Effector memory CD8-positive, alpha-beta T cell (primary cell): ENCODE measurements around the gene DUSP28.

Experiments
- ATAC-seq: fragments of 150-1000 bp; cut with Tn5 transposase; replicated peaks from 2 replicates; pipeline ENCODE4 v1.10.0; 2021; ENCODE audit warnings: mild to moderate bottlenecking, moderate library complexity
- DNase-seq, 3 experiments: peaks; one replicate each; pipeline ENCODE4 v3.0.0; 2021
- H3K27ac Mint-ChIP-seq, 2 donors: one replicate each; pipeline ENCODE4 v1.8.0; 2022; ENCODE audit warnings: mild to moderate bottlenecking in 2 of 2, mixed read lengths in 2 of 2, moderate library complexity in 2 of 2
- H3K27me3 Mint-ChIP-seq, 2 donors: one replicate each; pipeline ENCODE4 v1.8.0; 2022; ENCODE audit warnings: mixed read lengths in 2 of 2
- H3K36me3 Mint-ChIP-seq: one replicate; pipeline ENCODE4 v1.8.0; 2022; ENCODE audit warnings: mild to moderate bottlenecking, moderate library complexity, mixed read lengths; ENCODE audit not compliant: insufficient read depth
- H3K4me1 Mint-ChIP-seq, 2 donors: one replicate each; pipeline ENCODE4 v1.8.0; 2022; ENCODE audit warnings: low read depth in 2 of 2, mixed read lengths in 2 of 2
- H3K4me3 Mint-ChIP-seq, 2 donors: one replicate each; pipeline ENCODE4 v1.8.0; 2022; ENCODE audit warnings: mild to moderate bottlenecking in 2 of 2, mixed read lengths in 2 of 2, moderate library complexity in 2 of 2
- H3K9me3 Mint-ChIP-seq, 2 donors: one replicate each; pipeline ENCODE4 v1.8.0; 2022; ENCODE audit warnings: mixed read lengths in 2 of 2

Gene DUSP28

DNA sequence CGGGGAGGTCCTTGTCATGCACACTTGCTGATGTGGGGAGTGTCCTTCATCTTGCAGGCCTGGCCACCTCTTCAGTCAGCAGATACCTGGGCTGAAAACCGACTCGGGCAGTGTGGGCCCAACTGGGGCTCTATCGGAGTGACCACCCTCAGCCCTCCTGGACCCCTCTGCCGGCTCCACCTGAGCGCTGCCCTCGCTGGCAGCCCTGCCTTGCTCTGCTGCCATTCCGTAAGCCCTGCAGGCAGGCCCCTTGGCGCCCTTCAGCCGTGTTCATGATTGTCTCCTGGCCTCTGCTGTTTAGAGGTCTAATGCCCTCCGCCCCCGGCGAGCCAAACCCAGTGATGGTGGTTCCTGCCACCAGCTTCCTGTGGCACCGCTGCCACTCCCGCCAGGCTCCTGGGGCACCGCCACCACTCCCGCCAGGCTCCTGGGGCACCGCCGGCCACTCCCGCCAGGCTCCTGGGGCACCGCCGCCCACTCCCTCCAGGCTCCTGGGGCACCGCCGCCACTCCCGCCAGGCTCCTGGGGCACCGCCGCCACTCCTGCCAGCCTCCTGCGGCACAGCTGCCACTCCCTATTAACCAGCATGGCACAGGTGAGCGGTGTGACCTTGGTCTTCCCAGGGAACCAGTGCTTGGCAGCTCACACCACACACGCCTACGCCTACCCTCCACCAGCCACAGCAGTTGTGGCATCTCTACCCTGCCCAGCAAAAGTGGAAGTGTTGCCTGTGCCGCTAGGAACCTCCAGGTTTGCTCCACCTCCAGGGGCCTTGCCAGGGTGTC, 42.3 kb downstream of the DUSP28 start:
- no peaks in the 10 kb centered on the region for H3K9me3 Mint-ChIP-seq
- H3K4me3 Mint-ChIP-seq = no peak overlapping the region

DNA sequence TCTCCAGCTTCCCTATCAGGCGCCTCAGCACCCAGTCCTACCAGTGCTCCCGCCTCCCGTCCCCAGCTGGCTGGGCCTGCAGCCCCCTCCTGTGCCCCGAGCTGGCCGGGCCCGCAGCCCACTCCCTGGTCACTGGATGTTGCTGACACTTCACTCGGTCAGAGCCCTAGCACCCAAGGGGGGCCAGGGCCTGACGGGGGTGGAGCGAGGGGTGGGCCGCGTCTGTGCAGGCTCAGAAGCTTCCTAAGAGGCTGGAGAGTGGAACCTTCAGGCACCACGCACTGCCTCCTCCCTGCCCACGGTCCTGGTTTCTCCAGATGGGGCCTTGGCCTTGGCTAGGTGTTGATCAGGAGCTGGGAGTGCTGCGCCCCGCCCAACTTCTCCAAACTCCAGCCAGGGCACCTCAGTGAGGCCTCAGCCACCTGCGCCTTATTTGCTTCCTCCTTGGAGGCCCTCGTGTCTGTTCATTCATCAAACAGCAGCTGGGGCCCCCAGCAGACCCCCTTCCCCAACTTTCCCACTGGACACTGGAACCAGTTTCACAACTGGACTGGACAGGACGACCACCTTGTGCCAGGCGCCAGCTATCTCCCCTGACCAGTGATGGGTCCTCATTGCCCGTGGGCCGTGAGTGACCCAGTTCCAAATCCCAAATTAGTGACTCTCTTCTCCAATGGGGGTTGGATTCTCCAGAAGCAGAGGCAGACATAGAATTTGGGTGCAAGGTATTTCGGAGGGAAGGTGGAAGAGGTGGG, 43.1 kb downstream of the DUSP28 start:
- H3K36me3 Mint-ChIP-seq = peaks cover 10% of the 10 kb centered on the region
- no peaks in the 10 kb centered on the region for H3K9me3 Mint-ChIP-seq
- H3K27ac Mint-ChIP-seq = peak overlapping the region in 1 of 2 donors; percentile 55
- H3K4me3 Mint-ChIP-seq = no peak overlapping the region
- no peak for DNase-seq
- ATAC-seq = no peak
- H3K27me3 Mint-ChIP-seq = no peaks in the 10 kb centered on the region
- peaks cover 1 to 8% of the 10 kb centered on the region in 2 donors for H3K4me1 Mint-ChIP-seq

More for the DNA sequence above, 42.3 kb downstream of the DUSP28 start:
- Mint-ChIP-seq H3K36me3 (peaks cover 10% of the 10 kb centered on the region), H3K27ac (peak overlapping the region in 1 of 2 donors; percentile 57), H3K27me3 (no peaks in the 10 kb centered on the region), H3K4me1 (peaks cover under 1 to 1% of the 10 kb centered on the region in 2 donors)
- ATAC-seq = no peak
- no peak for DNase-seq

- no peak overlapping the region for H3K4me3 Mint-ChIP-seq
- peak overlapping the region in 1 of 2 donors; percentile 56 for H3K27ac Mint-ChIP-seq
- DNase-seq (no peak), ATAC-seq (no peak)
- H3K9me3 Mint-ChIP-seq = no peaks in the 10 kb centered on the region
- peaks cover 1 to 8% of the 10 kb centered on the region in 2 donors for H3K4me1 Mint-ChIP-seq
- H3K36me3 Mint-ChIP-seq = peaks cover 10% of the 10 kb centered on the region
- no peaks in the 10 kb centered on the region for H3K27me3 Mint-ChIP-seq
Measured at GRCh38 chr2:240603846-240604245, 43.7 kb downstream of the DUSP28 start.

- H3K9me3 Mint-ChIP-seq = no peaks in the 10 kb centered on the region
- H3K4me3 Mint-ChIP-seq = no peak overlapping the region
- no peak for DNase-seq
- H3K27me3 Mint-ChIP-seq = no peaks in the 10 kb centered on the region
- ATAC-seq = no peak
- peaks cover 1 to 8% of the 10 kb centered on the region in 2 donors for H3K4me1 Mint-ChIP-seq
- peak overlapping the region; percentile 25 to 56 for H3K27ac Mint-ChIP-seq
- H3K36me3 Mint-ChIP-seq = peaks cover 10% of the 10 kb centered on the region
Measured at GRCh38 chr2:240604291-240604938, 44.3 kb downstream of the DUSP28 start.

DNA sequence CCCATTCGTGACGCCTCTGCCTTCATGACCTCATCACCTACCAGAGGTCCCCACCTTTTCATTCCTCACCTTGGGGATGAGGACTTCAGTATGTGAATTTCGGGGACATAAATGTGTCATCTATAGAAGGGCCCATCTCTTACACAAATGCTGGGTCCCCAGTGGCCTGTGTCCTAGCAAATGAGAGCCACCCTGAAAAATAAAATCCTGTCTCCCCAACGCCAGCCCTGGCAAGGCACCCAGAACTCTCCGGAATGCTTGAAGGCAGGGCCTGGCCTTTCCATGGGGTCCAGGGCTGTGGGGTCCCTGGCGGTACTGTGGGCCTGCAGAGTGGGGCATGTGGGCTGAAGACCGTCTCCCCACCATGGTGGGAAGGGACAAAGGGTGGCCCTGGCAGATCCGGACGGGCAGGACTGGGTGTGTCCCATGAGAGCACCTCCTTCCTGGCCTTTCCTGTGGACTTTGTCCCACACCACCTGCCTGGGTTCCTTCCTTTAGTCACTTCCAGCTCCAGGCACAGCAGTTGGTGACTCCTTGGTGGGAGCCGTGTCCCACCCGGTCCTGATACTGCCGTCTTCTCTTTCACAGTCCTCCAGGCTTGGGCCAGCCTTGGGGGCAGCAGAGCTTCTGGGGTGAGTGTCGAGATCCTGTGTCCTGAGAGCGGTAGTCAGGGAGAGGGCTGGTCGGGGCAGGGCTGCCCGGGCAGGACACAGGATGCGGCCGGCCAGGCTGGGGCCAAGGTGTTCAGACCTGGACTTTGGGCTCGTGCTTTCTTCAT, 45.0 kb downstream of the DUSP28 start:
- Mint-ChIP-seq H3K27me3 (no peaks in the 10 kb centered on the region), H3K27ac (peak overlapping the region; percentile 25 to 56), H3K36me3 (peaks cover 10% of the 10 kb centered on the region), H3K4me3 (no peak overlapping the region), H3K4me1 (peaks cover 1 to 8% of the 10 kb centered on the region in 2 donors), H3K9me3 (no peaks in the 10 kb centered on the region)
- DNase-seq (no peak), ATAC-seq (no peak)

DNA sequence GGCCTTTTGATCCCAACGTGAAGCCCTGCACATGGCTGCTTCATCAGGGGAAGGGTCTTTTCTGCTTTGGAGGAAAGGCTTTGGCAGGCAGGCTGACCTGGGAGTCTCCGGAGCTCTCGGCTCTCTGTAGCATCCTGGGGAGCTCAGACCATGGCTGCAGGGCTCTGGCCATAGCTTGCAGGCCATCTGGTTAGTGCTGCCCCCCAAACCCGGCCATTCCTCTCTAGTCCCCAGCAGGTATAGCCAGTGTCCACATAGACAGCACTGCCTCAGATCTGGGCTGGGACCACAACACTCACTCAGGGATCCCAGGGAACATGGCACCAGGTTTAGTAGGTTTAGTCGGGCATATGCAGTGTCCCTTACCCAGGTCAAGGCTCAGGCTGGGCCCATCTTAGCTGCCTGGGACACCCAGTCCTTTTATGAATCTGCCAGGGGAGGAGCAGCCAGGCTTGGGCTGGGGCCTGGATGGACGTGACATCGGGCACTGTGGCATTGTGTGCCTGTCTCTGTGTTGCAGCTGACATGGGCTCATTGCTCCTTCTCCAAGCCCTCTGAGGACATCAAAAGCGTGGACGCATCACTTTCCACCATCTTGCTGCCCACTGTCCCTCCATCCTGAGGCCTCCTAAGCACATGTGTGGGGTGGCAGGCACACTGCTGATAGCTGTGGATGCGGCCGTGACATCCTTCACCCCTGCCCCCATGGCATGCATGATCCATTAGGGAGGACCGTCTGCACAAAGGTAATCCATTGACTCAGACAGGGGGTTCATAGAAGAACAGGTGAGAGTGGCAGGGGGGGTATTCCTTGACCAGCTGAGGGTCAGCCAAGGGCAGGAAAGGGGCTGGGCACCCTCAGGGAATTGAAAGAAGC, 45.9 kb downstream of the DUSP28 start:
- no peak for ATAC-seq
- H3K36me3 Mint-ChIP-seq = peaks cover 10% of the 10 kb centered on the region
- peaks cover 1 to 8% of the 10 kb centered on the region in 2 donors for H3K4me1 Mint-ChIP-seq
- H3K9me3 Mint-ChIP-seq = no peaks in the 10 kb centered on the region
- no peak for DNase-seq
- H3K27ac Mint-ChIP-seq = peak overlapping the region; percentile 25 to 44
- no peaks in the 10 kb centered on the region for H3K27me3 Mint-ChIP-seq
- H3K4me3 Mint-ChIP-seq = no peak overlapping the region

- Mint-ChIP-seq H3K27ac (peak overlapping the region in 1 of 2 donors; percentile 39), H3K4me3 (no peak overlapping the region), H3K36me3 (no peaks in the 10 kb centered on the region), H3K9me3 (no peaks in the 10 kb centered on the region), H3K27me3 (no peaks in the 10 kb centered on the region), H3K4me1 (peaks cover 8 to 10% of the 10 kb centered on the region in 2 donors)
- DNase-seq = no peak
- ATAC-seq = peak; percentile 49
Measured at GRCh38 chr2:240611601-240612210, 51.5 kb downstream of the DUSP28 start.
